ENCODE data around the gene SPEF1. TPM values are rescaled to one million over a fixed set of nuclear protein-coding genes. Genes with fewer than 3 reads are reported as not detected.

Gene SPEF1
- total and polyA plus RNA-seq, 2 of the 13 experiments (the other 11 are each of a cell fraction or from before 2014, with no cell fraction given) = 0.11 to 0.27 TPM

DNA sequence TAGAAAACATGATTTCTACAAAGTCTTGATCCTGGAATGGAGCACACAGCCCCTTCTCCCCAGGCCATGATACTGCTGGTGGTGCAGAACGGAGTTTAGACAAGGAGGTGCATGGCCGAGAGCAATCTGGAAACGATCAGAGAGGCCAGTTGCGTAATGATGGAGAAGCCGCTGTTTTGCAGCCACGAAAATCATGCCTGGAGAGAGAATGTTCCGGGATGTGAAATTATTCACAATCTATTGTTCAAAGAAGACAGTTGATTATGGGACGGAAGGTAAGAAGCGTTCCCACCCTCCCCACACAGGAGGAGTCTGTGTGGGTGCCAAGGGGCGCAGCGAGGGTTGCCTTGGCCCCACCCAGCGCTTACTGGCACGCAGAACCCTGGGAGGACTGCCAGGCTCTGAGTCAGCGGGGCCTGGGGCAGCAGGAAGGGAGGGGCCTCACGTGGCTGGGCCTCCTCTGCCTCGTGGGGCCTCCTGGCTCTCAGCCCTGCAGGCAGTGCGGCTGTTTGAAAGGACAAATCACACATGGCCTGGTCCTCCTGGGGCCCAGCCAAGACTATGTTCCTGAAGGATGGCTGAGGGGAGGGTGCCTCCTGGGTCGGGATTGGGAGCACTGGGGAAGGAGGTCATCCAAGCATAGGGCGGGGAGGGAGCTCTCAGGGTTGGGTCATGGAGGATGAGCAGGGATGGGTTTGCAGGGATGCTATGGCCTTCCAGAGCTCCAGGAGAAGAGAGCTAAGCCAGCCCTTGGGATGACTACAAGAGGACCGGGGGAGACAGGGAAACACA lies 30.4 kb upstream of the SPEF1 start (continued):
- TF ChIP-seq, protein P1, sequence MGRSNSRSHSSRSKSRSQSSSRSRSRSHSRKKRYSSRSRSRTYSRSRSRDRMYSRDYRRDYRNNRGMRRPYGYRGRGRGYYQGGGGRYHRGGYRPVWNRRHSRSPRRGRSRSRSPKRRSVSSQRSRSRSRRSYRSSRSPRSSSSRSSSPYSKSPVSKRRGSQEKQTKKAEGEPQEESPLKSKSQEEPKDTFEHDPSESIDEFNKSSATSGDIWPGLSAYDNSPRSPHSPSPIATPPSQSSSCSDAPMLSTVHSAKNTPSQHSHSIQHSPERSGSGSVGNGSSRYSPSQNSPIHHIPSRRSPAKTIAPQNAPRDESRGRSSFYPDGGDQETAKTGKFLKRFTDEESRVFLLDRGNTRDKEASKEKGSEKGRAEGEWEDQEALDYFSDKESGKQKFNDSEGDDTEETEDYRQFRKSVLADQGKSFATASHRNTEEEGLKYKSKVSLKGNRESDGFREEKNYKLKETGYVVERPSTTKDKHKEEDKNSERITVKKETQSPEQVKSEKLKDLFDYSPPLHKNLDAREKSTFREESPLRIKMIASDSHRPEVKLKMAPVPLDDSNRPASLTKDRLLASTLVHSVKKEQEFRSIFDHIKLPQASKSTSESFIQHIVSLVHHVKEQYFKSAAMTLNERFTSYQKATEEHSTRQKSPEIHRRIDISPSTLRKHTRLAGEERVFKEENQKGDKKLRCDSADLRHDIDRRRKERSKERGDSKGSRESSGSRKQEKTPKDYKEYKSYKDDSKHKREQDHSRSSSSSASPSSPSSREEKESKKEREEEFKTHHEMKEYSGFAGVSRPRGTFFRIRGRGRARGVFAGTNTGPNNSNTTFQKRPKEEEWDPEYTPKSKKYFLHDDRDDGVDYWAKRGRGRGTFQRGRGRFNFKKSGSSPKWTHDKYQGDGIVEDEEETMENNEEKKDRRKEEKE (IDR thresholded peaks at IDR 0.05) = no peak
- TF ChIP-seq NFATC3 (CRISPR knock-in tag; IDR thresholded peaks at IDR 0.05) (peak; percentile 98), RFXANK (CRISPR knock-in tag; IDR thresholded peaks at IDR 0.05) (0 out of 2 replicates have a peak, but pooled peaks have one; percentile 34), HNF4A (CRISPR knock-in tag; IDR thresholded peaks at IDR 0.05) (peak; percentile 54), TSC22D2 (CRISPR knock-in tag; IDR thresholded peaks at IDR 0.05; ENCODE audit: borderline replicate concordance) (peak; percentile 98), DR1 (CRISPR knock-in tag; IDR thresholded peaks at IDR 0.05) (peak; percentile 65; the same call in 1 of the 2 replicates), ZBTB1 (CRISPR knock-in tag; IDR thresholded peaks at IDR 0.05; ENCODE audit: borderline replicate concordance) (no peak; the same call in 1 of the 2 replicates), ZNF383 (CRISPR knock-in tag; IDR thresholded peaks at IDR 0.05; ENCODE audit: borderline replicate concordance) (0 out of 2 replicates have a peak, but pooled peaks have one; percentile 46)
- TF ChIP-seq, protein P2, sequence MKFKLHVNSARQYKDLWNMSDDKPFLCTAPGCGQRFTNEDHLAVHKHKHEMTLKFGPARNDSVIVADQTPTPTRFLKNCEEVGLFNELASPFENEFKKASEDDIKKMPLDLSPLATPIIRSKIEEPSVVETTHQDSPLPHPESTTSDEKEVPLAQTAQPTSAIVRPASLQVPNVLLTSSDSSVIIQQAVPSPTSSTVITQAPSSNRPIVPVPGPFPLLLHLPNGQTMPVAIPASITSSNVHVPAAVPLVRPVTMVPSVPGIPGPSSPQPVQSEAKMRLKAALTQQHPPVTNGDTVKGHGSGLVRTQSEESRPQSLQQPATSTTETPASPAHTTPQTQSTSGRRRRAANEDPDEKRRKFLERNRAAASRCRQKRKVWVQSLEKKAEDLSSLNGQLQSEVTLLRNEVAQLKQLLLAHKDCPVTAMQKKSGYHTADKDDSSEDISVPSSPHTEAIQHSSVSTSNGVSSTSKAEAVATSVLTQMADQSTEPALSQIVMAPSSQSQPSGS (CRISPR knock-in tag; IDR thresholded peaks at IDR 0.05) = peak; percentile 71; the same call in 1 of the 2 replicates
- TF ChIP-seq, protein P3, sequence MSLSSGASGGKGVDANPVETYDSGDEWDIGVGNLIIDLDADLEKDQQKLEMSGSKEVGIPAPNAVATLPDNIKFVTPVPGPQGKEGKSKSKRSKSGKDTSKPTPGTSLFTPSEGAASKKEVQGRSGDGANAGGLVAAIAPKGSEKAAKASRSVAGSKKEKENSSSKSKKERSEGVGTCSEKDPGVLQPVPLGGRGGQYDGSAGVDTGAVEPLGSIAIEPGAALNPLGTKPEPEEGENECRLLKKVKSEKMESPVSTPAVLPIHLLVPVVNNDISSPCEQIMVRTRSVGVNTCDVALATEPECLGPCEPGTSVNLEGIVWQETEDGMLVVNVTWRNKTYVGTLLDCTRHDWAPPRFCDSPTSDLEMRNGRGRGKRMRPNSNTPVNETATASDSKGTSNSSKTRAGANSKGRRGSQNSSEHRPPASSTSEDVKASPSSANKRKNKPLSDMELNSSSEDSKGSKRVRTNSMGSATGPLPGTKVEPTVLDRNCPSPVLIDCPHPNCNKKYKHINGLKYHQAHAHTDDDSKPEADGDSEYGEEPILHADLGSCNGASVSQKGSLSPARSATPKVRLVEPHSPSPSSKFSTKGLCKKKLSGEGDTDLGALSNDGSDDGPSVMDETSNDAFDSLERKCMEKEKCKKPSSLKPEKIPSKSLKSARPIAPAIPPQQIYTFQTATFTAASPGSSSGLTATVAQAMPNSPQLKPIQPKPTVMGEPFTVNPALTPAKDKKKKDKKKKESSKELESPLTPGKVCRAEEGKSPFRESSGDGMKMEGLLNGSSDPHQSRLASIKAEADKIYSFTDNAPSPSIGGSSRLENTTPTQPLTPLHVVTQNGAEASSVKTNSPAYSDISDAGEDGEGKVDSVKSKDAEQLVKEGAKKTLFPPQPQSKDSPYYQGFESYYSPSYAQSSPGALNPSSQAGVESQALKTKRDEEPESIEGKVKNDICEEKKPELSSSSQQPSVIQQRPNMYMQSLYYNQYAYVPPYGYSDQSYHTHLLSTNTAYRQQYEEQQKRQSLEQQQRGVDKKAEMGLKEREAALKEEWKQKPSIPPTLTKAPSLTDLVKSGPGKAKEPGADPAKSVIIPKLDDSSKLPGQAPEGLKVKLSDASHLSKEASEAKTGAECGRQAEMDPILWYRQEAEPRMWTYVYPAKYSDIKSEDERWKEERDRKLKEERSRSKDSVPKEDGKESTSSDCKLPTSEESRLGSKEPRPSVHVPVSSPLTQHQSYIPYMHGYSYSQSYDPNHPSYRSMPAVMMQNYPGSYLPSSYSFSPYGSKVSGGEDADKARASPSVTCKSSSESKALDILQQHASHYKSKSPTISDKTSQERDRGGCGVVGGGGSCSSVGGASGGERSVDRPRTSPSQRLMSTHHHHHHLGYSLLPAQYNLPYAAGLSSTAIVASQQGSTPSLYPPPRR (CRISPR knock-in tag; IDR thresholded peaks at IDR 0.05; ENCODE audit: borderline replicate concordance) = peak; percentile 75
- TF ChIP-seq, protein P4, sequence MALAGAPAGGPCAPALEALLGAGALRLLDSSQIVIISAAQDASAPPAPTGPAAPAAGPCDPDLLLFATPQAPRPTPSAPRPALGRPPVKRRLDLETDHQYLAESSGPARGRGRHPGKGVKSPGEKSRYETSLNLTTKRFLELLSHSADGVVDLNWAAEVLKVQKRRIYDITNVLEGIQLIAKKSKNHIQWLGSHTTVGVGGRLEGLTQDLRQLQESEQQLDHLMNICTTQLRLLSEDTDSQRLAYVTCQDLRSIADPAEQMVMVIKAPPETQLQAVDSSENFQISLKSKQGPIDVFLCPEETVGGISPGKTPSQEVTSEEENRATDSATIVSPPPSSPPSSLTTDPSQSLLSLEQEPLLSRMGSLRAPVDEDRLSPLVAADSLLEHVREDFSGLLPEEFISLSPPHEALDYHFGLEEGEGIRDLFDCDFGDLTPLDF (CRISPR knock-in tag; IDR thresholded peaks at IDR 0.05) = no peak
- TF ChIP-seq, protein P5, sequence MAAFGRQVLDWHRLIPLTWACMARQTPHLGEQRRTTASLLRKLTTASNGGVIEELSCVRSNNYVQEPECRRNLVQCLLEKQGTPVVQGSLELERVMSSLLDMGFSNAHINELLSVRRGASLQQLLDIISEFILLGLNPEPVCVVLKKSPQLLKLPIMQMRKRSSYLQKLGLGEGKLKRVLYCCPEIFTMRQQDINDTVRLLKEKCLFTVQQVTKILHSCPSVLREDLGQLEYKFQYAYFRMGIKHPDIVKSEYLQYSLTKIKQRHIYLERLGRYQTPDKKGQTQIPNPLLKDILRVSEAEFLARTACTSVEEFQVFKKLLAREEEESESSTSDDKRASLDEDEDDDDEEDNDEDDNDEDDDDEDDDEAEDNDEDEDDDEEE (CRISPR knock-in tag; IDR thresholded peaks at IDR 0.05) = peak; percentile 79; the same call in 1 of the 2 replicates
